Stimulated activated CD4-positive, alpha-beta T cell treated with anti-CD3 and anti-CD28 coated beads, Interleukin-15, amount 100 ng/mL, for 1 hour (primary cell): ENCODE data around the gene PRAMEF5.
A peak's percentile ranks its signal among the peaks of the same experiment; 100 is the strongest.
"Not testable (repeated sequence)": the region's sequence is repeated elsewhere in the genome, so short reads cannot be mapped to it uniquely, and the experiment has no call there.

ENCODE experiments used
- DNase-seq, 2 donors: peaks; one replicate each; pipeline ENCODE4 v3.0.0-alpha.2; 2020; ENCODE audit warnings: low read depth in 1 of 2, low spot score in 1 of 2

PRAMEF5 gene

GRCh38 chr1:13253898-13254297 is at the start of gene PRAMEF5:
Gene PRAMEF5 (plus strand): TSS chr1:13254198. CDS start chr1:13259269, 5,071 bp downstream.
- DNase-seq = not testable (repeated sequence)

DNA sequence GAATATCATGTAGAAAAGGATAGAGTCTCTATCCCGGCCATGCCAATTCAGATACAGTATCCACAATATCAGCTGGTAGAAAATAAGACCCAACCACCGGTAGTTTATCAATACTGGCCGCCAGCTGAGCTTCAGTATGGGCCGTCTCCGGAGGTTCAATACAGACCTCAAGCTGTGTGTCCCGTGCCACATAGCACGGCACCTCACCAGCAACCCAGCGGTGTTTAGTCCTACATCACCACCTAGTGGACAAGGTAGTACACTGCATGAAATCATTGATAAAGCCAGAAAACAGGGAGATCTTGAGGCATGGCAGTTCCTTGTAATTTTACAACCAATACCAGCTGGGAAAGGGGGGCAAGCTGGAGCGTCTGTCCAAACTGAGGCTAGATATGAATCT is 45.3 kb upstream of the PRAMEF5 start:
- not testable (repeated sequence) for DNase-seq

DNA sequence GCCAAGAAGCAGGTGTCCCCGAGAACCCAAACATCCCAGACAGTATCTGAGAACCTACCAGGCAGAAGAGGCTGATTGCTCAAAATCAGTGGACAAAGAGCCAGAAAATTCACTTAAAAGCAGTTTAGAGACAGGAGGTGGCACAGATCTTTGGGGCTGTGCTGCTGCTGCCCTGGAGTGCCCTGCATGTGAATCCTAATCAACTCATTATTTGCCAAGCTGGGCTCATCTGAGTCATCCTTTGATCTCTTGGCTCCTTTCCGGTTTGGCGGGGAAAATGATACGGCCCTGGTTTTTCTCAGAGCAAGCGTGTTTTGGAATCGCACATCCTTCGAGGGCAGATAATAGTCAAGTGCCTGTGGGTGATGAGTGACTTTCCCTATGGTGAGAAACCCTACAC is 37.4 kb upstream of the PRAMEF5 start:
- not testable (repeated sequence) for DNase-seq

GRCh38 chr1:13219203-13219602 is 34.8 kb upstream of the PRAMEF5 start:
- DNase-seq = not testable (repeated sequence)

- DNase-seq = not testable (repeated sequence)
Observed at GRCh38 chr1:13222788-13223187, 31.2 kb upstream of the PRAMEF5 start.

DNA sequence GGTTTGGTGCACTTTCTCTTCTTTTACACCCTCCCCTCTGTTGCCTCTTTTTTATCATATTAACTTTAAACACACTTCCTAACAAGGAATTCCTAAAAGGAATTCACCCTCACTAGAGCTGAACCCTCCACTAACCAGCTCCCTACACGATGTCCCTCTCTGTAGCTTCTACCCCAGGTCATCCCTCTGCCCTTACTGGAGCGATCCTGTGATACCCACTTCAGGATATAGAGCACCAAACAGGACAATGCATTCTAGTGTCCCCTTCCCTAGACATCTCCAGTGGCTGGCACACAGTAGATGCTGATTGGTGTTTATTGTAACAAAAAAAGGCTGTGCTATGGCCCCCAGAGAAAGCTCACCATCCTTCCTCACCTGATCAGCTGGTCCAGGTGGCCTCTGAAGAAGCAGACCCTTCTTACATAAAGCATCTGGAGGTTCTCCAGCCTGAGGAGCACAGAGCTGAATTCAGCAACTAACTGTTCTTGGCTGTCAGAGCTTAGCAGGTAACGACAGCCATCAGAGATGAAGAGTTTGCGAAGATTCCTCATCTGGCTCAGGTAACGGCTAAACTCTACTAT is 29.4 kb upstream of the PRAMEF5 start:
- DNase-seq = no peak

DNA sequence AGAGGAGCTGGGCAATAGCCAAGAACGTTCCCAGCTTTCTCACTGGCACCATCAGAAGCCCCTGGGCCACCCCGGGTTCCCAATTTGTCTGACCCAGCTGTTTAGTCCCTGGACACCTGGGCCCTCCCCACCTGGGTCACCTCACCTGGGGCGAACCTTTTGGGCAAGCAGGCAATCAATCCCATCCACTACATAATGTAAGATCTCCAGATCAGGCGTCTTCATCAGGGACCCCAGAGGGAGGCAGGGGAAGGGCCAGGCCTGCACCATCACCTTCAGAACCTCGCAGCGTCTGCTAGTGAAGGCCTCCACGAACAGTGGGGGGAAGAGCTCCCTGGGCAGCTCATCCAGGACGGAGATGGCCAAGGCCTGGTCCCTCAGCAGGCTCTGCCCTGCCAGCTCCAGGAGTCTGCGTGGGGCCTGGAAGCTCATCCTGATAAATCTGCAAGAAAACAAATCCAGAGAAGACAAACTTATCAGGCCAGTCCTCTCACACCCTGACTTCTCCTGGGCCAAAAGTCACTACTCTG is 28.3 kb upstream of the PRAMEF5 start, which contains the start of gene PRAMEF18:
PRAMEF18 (minus strand) TSS at position 480 of the 530 bp plus-strand sequence; CDS start at position 432, 48 bp downstream.
- not testable (repeated sequence) for DNase-seq

DNA sequence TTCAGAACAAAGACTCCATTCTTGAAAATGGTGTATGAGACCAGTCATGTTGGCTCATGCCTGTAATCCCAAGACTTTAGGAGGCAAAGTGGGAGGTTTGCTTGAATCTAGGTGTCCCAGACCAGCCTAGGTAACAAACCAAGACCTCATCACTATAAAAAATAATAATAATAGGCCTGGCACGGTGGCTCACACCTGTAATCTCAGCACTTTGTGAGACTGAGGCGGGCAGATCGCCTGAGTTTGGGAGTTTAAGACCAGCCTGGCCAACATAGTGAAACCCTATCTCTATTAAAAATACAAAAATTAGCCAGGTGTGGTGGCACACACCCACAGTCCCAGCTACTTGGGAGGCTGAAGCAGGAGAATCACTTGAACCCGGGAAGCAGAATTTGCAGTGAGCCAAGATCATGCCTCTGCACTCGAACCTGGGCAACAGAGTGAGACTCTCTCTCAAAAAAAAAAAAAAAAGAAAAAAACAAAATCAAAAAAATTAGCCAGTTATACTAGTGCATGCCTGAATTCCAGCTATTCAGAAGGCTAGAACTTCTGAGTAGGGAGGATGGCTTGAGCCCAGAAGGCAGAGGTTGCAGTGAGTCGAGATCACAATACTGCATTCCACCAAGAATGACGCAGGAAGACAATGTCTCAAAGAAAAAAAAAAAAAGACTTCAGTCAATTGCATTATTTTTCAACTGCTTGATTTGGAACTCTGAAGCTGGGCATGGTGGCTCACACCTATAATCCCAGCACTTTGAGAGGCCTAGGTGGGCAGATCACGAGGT is 26.5 kb upstream of the PRAMEF5 start:
- not testable (repeated sequence) for DNase-seq

- peak in 1 of 2 donors; percentile 10 for DNase-seq
Observed at GRCh38 chr1:13228343-13228781, 25.6 kb upstream of the PRAMEF5 start.

GRCh38 chr1:13230096-13230495 is 23.9 kb upstream of the PRAMEF5 start:
- not testable (repeated sequence) for DNase-seq

DNA sequence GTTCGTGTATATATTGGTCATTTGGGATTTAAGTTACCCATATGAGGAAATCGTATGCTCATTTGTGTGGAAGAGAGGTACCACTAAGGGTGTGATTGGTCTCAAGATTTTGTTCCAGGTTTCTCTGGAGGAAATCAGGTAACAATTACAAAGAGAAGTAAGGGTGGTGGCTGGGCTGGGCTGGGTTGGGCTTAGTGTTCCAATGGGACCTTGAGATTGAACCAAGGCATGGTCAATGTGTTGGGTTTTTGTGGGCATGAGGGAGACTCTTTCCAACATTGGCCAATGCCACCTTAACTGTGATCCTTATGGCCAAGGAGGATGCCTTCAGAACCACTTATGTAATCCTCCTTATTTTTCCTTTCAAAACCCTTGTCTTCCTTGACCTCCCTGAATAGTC is 23.4 kb upstream of the PRAMEF5 start:
- DNase-seq = not testable (repeated sequence)

DNA sequence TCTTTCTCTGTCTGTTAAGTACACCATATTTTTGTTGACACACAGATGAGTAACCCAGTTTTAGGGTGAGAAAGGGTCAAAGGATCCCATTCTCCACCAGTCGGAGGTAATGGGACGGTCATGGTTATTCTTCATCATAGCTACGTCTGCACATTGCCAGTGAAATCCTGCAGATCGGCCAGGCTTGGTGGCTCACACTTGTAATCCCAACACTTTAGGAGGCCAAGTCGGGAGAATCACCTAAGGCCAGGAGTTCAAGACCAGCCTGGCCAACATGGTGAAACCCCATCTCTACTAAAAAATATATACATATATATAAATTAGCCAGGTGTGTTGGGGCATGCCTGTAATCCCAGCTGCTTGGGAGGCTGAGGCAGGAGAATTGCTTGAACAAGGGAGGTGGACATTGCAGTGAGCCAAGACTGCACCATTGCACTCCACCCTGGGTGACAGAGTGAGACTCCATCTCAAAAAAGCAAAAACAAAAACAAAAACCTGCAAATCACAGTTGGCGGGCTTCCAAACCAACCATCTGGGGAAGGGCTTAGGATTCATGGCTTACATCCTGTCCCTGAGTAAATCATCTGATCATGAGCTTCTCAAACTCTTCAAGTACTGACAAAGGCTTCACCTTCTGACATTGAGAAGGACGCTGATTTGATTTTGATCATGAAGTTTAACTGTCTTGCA is 22.8 kb upstream of the PRAMEF5 start:
- DNase-seq = not testable (repeated sequence)

- not testable (repeated sequence) for DNase-seq
Observed at GRCh38 chr1:13232056-13232455, 21.9 kb upstream of the PRAMEF5 start.

GRCh38 chr1:13234057-13234456 is 19.9 kb upstream of the PRAMEF5 start:
- not testable (repeated sequence) for DNase-seq

DNA sequence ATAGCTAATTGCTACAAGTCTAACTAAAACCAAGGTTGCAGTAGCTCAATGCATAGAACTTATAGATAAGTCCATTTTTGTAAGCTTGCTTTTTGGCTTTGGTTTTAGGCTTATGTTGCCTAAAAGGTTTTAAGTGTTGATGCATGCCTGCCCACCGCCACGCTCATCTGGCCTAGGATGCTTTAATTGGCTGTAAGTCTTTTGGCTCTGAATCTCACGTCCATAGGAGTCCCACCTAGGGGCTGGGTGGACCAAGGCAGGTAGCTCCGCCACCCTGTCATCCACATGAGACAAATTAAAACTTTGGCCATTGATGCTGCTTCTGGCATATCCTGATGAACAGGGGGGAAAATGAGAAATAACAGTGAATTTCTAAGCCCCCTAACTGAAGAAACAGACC is 16.4 kb upstream of the PRAMEF5 start:
- not testable (repeated sequence) for DNase-seq

- DNase-seq = not testable (repeated sequence)
Observed at GRCh38 chr1:13239633-13240032, 14.4 kb upstream of the PRAMEF5 start.

- not testable (repeated sequence) for DNase-seq
Observed at GRCh38 chr1:13243536-13244263, 10.3 kb upstream of the PRAMEF5 start.

- not testable (repeated sequence) for DNase-seq
Observed at GRCh38 chr1:13245841-13246553, 8.0 kb upstream of the PRAMEF5 start.

- DNase-seq = not testable (repeated sequence)
Observed at GRCh38 chr1:13246554-13246871, 7.5 kb upstream of the PRAMEF5 start.

DNA sequence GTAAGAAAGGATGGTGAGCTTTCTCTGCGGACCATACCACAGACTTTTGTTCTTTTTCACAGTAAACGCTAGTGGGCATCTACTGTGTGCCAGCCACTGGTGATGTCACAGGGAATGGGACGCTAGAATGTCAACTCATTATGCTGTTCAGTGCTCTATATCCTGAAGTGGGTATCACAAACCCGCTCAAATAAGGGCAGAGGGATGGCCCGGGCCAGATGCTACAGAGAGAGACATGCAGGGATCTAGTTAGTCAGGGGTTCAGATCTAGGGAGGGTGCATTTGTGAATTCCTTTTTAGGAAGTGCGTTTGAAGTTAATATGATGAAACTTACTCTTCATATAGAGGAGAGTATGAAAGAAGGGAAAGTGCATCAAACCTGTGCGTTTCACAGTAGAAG is 6.9 kb upstream of the PRAMEF5 start:
- not testable (repeated sequence) for DNase-seq
